Endothelial cell of umbilical vein (primary cell): Measurements from ENCODE around the gene STARD3NL.

Source experiments
- CTCF ChIP-seq, 2 donors: IDR thresholded peaks; 1 replicate in 1 of 2; 2 replicates in 1 of 2; pipeline ENCODE4 v1.5.1; 2011; ENCODE audit warnings: low read length in 2 of 2, mild to moderate bottlenecking in 2 of 2, moderate library complexity in 2 of 2, control low read depth in 1 of 2, inconsistent platforms in 1 of 2, low read depth in 1 of 2; ENCODE audit not compliant: insufficient read depth in 1 of 2; ENCODE audit errors: extremely low read depth in 1 of 2
- EZH2 ChIP-seq: IDR thresholded peaks from 2 replicates; pipeline ENCODE4 v1.6.1; 2012; ENCODE audit warnings: borderline replicate concordance, low read depth, mild to moderate bottlenecking, moderate library complexity, low read length, inconsistent platforms; ENCODE audit not compliant: severe bottlenecking
- FOS ChIP-seq: IDR thresholded peaks from 2 replicates; pipeline ENCODE4 v1.6.1; 2011; ENCODE audit warnings: mild to moderate bottlenecking, low read length, moderate library complexity, borderline replicate concordance; ENCODE audit not compliant: insufficient read depth
- GATA2 ChIP-seq: IDR thresholded peaks from 2 replicates; pipeline ENCODE4 v1.7.0; 2011; ENCODE audit warnings: low read depth, mild to moderate bottlenecking, moderate library complexity, mixed read lengths, low read length; ENCODE audit not compliant: insufficient read length, insufficient read depth
- JUN ChIP-seq: IDR thresholded peaks from 2 replicates; pipeline ENCODE4 v1.6.1; 2011; ENCODE audit warnings: borderline replicate concordance, low read depth; ENCODE audit not compliant: insufficient read length, insufficient read depth
- MAX ChIP-seq: IDR thresholded peaks from 2 replicates; pipeline ENCODE4 v1.6.1; 2011; ENCODE audit not compliant: insufficient read depth, insufficient read length
- MYC ChIP-seq: IDR thresholded peaks from one replicate; pipeline ENCODE4 v1.6.1; 2011; ENCODE audit warnings: mild to moderate bottlenecking, low read depth, low read length
- POLR2A ChIP-seq: IDR thresholded peaks from 2 replicates; pipeline ENCODE4 v1.6.1; 2012; ENCODE audit warnings: low read depth, mild to moderate bottlenecking, control low read depth, low read length
- POLR2AphosphoS5 ChIP-seq: IDR thresholded peaks from 2 replicates; pipeline ENCODE4 v1.6.1; 2012; ENCODE audit warnings: low read depth, mild to moderate bottlenecking, control low read depth, low read length, moderate library complexity; ENCODE audit not compliant: insufficient read depth

- TF ChIP-seq CTCF (IDR thresholded peaks at IDR 0.05; ENCODE audit: extremely low read depth in 1 of 2, insufficient read depth in 1 of 2, low read depth in 1 of 2, low read length in 2 of 2) (no peak), EZH2 (no peak), POLR2AphosphoS5 (no peak), JUN (no peak), POLR2A (no peak), MAX (no peak), FOS (peak; percentile 1), MYC (no peak), GATA2 (no peak)
These were observed 433 bp upstream of the STARD3NL start for GRCh38 chr7:38177621-38178003.
